GM12891 (cell line): Measurements from ENCODE around the gene ASB6.

Experiments used
- POLR2A ChIP-seq: IDR thresholded peaks from 2 replicates; pipeline ENCODE4 v1.6.1; 2011; ENCODE audit warnings: low read depth, low read length, control low read depth
- POLR2AphosphoS5 ChIP-seq: IDR thresholded peaks from 2 replicates; pipeline ENCODE4 v1.6.1; 2011; ENCODE audit warnings: low read depth, low read length, control low read depth
- SPI1 ChIP-seq: IDR thresholded peaks from 2 replicates; pipeline ENCODE4 v1.6.1; 2011; ENCODE audit warnings: low read depth, low read length, control low read depth

DNA sequence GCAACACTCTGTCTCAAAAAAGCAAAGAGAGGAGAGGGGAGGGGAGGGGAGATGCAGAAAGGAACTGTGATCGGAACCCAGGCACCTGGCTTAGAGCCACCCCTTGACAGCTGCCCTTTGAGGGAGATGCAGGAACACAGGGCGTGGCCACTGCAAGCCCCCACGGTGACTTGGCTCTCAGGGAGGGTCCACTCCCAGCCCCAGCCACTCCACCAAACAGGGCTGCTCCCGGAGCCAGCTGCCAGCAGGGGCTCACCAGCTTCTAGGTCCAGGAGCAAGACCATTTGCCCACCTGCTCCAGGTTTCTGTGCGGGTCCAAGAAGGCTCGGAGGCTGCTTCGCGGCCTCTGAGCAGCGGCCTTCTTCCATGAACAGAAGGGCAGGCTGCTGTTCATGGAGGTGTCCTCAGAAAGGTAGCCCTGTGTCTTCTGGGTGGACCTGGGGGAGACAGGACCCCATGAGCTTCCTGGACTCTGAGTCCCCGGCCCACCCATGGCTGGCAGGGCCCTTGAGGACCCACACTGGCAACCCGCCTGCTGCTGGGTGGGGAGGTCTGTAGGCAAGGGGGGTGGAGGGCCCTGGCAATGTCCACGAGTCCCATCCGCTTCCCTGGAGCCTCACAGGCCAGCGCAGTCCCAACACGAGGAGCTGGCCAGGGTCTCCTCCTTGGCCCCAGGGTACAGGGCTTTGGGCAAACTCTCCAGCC is 29.0 kb downstream of the ASB6 start:
- TF ChIP-seq POLR2A (no peak), POLR2AphosphoS5 (no peak), SPI1 (no peak)
